NOMO-1 treated with DMSO at 0.1 percent for 48 hours (cell line): Measurements from ENCODE around the gene BHLHE41.

Experiments used
- DNase-seq: peaks from one replicate; lab custom pipeline; 2025; ENCODE audit not compliant: unreplicated experiment; lab: John Stamatoyannopoulos, UW

BHLHE41 gene

DNA sequence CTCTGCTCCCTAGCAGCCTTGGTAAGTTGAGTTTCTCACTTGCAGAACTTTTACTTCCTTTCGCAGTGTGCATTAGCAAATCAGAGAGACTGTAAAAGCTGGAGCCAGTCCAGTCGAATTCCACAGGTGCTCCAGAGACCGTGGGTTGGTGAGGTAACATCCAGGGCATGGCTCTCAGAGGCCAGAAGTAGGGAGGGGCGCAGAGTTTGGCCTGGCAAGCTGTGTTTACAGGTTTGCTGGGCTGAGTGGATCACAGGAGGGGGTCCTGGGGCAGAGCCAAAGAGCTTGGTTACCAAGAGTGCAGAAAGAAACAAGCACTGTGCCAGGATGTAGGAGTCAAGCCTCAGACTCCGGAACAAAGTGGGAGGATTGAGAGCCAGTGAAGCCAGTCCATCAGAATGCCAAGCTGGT is 10.2 kb upstream of the BHLHE41 start:
- no peak for DNase-seq

- DNase-seq: no peak
These were observed 9.7 kb upstream of the BHLHE41 start for GRCh38 chr12:26134540-26134939.

- no peak for DNase-seq
These were observed 8.7 kb upstream of the BHLHE41 start for GRCh38 chr12:26133521-26133920.

GRCh38 chr12:26132866-26133265 is 8.0 kb upstream of the BHLHE41 start:
- no peak for DNase-seq

DNA sequence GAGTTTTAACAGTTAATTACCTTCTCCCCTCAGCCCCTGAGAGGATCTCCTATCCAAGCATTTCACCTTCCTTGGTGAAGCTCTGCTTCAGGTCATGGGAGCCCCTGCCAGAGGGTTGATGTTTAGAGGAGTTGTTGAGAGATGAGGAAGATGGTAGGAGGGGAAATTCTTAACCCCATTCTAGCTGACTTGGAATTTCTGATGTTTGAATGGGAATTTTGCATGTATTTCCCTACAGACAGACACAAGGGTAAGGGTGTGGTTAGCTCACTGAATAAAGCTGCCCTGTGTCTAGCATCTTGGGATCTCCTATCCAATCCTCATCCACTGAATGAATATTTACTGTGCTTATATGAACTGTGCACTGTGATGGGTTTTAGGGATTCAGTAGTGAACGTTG is 7.1 kb upstream of the BHLHE41 start:
- no peak for DNase-seq

- peak; percentile 62 for DNase-seq
These were observed 5.9 kb upstream of the BHLHE41 start for GRCh38 chr12:26130728-26131127.

- no peak for DNase-seq
These were observed 3.3 kb upstream of the BHLHE41 start for GRCh38 chr12:26128168-26128567.

DNA sequence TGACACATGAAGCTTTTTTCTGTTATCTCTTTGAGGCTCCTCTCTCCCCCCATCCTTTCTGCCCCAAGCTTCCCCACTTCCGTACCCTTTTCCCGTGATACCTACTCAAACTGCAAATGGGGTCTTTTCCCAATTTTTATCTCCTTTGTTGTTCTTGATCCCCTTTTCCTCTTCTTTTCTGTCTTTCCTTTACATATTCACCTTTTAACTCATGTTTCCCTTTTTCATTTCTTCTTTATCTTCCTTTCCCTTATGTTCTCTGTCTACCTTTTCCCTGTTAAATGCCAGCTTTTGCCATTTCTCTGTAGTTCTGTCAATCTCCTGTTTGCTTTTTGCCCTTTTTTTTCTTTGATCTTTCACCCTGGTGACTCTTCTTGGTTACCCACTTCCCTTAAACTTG is 2.6 kb upstream of the BHLHE41 start:
- DNase-seq: no peak

DNA sequence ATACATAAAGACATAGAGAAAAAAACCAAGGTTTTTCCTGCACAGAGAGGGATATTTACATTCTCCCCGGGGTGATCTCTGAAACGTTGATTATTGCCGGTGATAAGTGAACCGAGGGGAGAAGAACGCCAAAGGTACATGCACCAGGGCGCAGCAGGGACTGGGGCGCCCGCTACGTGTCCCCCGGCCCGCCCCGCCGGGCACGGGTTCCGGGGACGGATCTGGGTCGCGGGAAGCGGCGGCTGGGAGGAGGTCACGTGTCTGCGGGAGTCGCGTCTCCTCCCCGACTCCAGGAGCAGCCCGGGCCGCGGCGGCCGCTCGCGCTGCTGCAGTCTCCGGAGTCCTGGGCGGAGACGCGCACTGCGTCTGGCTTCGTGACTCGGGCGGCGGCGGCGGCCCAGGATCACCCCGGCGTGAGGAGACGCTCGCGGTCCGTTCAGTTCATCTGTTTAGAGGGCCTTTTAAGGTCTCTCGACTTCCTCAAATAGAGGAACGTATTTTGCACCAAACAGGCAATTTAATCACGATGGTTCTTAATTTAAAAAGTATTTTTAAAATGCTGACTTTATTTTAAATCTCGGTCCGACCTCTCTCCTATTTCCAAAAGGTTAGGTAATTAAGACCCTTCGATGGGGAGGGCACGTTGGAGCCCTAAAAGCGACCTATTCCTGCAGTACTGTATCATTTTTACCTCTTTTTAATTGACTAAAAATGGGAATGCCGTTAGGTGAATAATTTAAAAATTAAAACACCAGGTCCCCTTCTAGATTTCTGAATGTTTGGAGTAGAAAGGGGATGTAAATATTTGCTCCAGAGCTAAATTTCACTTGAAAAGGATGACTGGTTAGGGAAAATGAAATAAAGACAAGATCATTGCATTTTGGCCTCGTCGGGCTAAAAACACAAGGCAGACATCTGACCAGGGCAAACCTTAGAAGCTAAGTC is 1.8 kb upstream of the BHLHE41 start:
- peak; percentile 63 for DNase-seq

DNA sequence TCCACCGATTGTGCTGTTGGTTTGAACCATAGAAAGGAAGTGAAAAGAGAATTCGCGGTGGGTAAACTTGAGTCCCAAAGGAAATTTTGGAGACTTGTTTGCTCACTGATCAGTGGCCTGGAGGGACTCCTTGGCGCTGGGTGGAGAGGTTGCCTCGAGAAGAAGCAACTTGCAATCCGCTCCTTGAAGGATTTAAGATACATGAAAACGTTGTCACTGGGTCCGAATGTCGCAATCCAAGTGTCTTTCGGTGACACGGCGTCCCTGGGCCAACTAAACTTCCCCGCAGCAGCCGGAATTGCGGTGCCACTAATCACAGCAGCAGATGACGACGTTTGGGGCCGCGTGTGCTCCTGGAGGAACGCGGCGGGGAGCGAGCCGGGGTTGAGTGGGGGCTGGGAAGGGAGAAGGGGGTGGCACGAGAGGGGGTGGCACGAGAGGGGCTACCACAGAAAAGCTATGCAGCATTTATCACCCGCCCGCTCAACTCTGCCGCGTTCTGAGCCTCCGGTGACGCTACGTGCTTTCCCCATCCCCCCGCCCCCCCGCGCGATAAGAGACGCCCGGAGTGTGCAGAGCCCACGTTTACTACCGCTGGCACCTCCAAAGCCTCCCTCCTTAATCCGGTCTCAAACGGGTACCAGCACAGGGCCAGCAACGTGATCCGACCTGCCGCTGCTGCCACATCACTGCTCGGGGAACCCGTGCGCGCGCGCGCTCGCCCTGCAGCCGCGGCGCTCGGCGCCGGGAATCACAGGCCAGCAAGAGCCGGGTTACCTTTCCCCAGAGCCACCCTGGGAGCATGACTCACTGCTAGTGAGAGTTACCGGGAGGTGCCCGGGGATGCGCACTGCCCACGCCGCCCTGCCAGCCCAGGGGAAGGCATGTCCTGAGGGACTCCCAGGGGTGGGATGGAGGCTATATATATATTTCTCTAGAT is 833 bp upstream of the BHLHE41 start:
- peak; percentile 31 for DNase-seq

- DNase-seq: no peak
These were observed 1.3 kb downstream of the BHLHE41 start for GRCh38 chr12:26123482-26123980.

DNA sequence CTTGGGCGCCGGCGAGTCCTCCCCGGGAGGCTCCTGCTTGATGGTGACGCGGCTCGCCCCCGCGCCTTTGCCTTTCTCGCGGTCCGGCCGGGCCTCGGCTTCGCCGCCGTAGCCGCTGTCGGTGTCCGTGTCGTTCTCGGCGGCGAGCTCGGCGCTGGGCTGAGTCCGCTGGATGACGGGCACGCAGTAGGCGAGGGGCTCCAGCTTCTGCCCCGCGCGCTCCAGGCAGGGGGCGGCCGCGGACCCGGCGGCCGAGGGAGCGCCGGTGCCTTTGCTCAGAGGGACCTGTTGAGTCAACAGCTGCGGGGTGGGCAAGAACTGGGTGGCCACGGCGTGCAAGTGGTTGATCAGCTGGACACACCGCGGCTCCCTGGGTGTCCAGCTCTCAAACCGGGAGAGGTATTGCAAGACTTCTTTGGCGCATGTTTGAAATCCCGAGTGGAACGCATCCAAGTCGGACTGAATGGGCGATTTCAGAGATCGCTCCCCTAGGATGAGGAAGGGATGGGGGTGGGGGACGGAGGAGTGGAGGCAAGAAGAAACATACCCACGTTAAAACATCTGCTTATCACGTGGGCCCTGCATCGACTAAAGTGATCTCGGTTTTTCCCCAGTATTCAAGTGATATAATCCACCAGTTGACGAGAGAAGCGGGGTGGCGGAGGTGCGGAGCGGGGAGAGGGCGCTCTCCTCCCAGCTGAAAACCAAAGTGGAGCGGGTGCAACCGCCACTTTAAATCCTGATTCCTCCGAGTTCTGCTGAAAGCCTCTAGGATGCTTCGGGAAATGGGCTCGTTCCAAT is 2.0 kb downstream of the BHLHE41 start:
- no peak for DNase-seq

DNA sequence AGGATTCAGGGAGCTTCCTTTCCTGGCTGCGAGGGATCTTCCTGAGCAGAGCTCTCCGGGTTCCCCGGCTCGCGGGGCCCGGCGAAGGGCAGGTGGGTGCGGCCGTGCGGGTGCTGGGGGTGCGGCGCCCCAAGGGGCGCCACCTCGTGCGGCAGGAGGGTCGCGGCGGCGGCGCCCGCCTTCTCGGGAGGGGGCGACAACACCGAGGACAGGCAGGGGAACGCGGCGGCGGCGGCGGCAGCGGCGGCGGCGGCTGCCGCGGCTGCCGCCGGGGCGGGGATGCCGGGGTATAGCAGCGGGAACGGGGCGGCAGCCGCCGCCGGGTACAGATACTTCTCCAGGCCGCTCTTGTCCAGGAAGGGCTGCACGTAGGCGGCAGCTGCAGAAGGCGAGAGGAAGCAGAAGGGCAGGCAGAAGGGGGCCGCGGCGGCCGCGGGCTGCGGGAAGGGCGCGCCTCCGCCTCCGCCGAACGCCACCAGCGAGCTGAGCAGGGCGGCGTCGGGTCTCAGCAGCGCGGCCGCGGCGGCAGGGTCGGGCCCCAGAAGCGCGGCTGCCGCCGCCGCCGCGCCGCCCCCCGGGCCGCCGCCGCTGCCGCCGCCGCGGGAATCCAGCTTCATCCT is 2.7 kb downstream of the BHLHE41 start:
- peak; percentile 25 for DNase-seq

GRCh38 chr12:26121323-26122060 is 3.3 kb downstream of the BHLHE41 start:
- no peak for DNase-seq

GRCh38 chr12:26120561-26121274 is 4.1 kb downstream of the BHLHE41 start:
- DNase-seq: no peak

DNA sequence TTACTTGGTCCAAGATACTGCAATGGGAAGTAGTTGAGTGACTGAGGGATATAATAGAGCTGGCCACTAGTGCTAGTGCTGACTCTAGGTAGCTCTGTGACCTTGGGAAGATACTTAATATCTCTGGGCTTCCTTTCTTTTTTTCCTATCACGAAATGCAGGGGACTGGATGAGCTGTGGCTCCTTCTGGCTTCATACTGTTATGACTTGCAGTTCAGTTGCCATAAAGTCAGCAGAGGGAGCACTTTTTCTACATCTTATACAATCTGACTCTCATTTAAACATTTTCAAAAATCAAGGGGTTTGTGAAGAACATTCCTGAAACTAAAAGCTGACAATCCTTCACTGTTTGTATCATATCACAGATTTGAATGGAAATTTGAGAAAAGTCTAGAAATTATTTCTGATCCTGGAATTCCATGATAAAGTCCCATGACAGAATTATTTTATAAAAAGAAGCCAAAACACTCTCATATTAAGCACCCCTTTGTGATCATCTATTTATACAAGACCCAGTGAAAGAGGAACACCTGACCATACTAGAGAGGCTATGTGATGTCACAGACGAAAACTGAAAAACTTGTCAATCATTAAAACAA is 5.3 kb downstream of the BHLHE41 start:
- peak; percentile 44 for DNase-seq

DNA sequence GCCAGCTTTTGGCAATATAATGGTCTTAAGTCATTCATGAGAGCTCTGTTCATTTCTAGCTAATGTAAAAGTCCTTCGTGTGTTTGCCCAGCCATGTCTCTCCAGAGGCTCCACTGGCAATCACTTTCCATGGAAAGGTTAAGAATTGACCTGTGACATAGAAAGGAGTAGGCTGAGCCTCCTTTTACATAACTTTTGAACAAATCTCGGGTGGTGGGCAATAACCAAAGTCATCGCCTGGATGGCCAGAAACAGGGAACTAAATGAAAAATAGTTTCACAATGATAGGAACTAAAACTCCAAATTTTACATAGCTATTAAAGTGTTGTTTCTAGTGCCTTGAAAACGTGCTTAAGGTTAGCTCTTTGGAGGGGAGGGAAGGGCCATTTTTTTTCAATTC is 6.5 kb downstream of the BHLHE41 start:
- DNase-seq: peak; percentile 28

DNA sequence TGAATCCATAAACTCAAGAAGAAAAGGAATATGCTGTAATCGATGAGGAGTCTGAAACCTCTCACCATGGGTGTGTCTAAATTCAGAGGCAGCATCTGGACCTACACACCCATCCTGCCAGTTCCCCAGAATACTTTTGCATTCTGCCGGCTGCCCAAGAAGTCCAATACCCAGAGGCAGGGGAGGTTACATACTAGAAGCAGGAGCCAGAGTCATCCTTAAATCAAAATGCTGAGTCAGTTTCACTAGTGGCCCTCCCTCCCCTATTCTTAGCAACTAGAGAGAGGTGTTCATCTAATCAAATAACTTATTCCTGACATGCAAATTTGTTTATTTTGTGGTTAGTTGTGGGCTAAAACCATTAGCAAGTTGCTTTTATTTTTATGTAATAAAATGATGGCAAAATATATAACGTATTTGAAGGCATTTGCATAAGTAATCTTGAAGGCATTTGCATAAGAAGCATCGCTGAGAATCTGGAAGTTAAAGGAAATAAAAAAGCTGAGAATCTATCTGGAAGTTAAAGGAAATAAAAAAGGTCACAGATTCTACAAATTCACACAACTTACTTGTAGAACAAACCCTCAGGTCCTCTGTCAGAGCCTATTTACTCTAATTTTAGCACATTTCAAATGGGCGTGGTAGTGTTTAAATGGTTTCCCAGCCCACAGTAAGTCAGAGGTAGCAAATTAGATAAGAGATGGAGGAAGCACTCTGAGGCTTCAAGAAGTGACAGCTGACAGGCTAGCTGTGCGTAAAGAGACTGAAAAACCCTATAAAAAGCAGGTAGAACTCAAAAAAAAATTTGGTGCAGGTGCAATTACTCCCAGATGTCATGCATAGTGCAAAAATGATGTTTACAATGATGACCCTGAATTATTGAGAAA is 7.8 kb downstream of the BHLHE41 start:
- DNase-seq: no peak
